Common myeloid progenitor, CD34-positive (primary cell): ENCODE measurements around the gene TTLL5.

ENCODE experiments used
- CTCF ChIA-PET: fragments of 350-600 bp; sonication (Branson Sonifier 250); formaldehyde crosslinking; loops from one replicate; lab custom pipeline; 2021; ENCODE audit warnings: antibody characterized with exemption; lab: Charles Lee
- POLR2A ChIA-PET: fragments of 350-600 bp; sonication (Branson Sonifier 250); formaldehyde crosslinking; loops from one replicate; lab custom pipeline; 2021; ENCODE audit warnings: antibody characterized with exemption; lab: Charles Lee
- DNase-seq, 3 donors: peaks; one replicate each; pipeline versions ENCODE4 v3.0.0 to v3.0.0-alpha.2; 2013
- H3K27ac ChIP-seq, 2 experiments: 1 replicate in 1 of 2; 2 replicates in 1 of 2; pipeline ENCODE4 v1.7.0; 2013; ENCODE audit warnings: inconsistent platforms in 2 of 2, low read length in 2 of 2, mild to moderate bottlenecking in 2 of 2, low read depth in 1 of 2, moderate library complexity in 1 of 2; ENCODE audit not compliant: severe bottlenecking in 2 of 2, insufficient read depth in 1 of 2, poor library complexity in 1 of 2
- H3K27me3 ChIP-seq, 5 experiments: replicated peaks in 2 of 5; 1 replicate in 3 of 5; 2 replicates in 2 of 5; pipeline versions ENCODE4 v1.6.1 to v1.7.0; 2013; ENCODE audit warnings: low read length in 4 of 5, mild to moderate bottlenecking in 2 of 5, moderate library complexity in 2 of 5, inconsistent platforms in 1 of 5; ENCODE audit not compliant: insufficient read depth in 5 of 5, control insufficient read depth in 4 of 5
- H3K36me3 ChIP-seq, 4 experiments: 1 replicate in 2 of 4; 2 replicates in 2 of 4; pipeline versions ENCODE4 v1.6.1 to v1.7.0; 2013; ENCODE audit warnings: low read length in 3 of 4, control low read depth in 1 of 4, mild to moderate bottlenecking in 1 of 4; ENCODE audit not compliant: control insufficient read depth in 4 of 4, insufficient read depth in 4 of 4
- H3K4me1 ChIP-seq, 4 experiments: 1 replicate in 3 of 4; 2 replicates in 1 of 4; pipeline versions ENCODE4 v1.6.1 to v1.7.1; 2013; ENCODE audit warnings: low read length in 3 of 4, mild to moderate bottlenecking in 3 of 4, control low read depth in 1 of 4, inconsistent platforms in 1 of 4, moderate library complexity in 1 of 4; ENCODE audit not compliant: control insufficient read depth in 4 of 4, insufficient read depth in 4 of 4; ENCODE audit errors: control extremely low read depth in 1 of 4
- H3K4me3 ChIP-seq, 7 experiments: 1 replicate in 4 of 7; 2 replicates in 3 of 7; pipeline versions ENCODE4 v1.5.1 to v1.7.0; 2013; ENCODE audit warnings: mild to moderate bottlenecking in 7 of 7, low read length in 6 of 7, moderate library complexity in 6 of 7, inconsistent platforms in 2 of 7, low read depth in 2 of 7, control low read depth in 1 of 7; ENCODE audit not compliant: insufficient read depth in 4 of 7, control insufficient read depth in 1 of 7; ENCODE audit errors: extremely low read depth in 1 of 7
- H3K9me3 ChIP-seq, 5 experiments: 1 replicate in 4 of 5; 2 replicates in 1 of 5; pipeline versions ENCODE4 v1.6.1 to v1.7.1; 2013; ENCODE audit warnings: low read length in 4 of 5, mild to moderate bottlenecking in 2 of 5, inconsistent platforms in 1 of 5, low read depth in 1 of 5, moderate library complexity in 1 of 5; ENCODE audit not compliant: control insufficient read depth in 4 of 5, insufficient read depth in 2 of 5; ENCODE audit errors: control extremely low read depth in 1 of 5
- WGBS: methylation state at CpG from one replicate; pipeline ENCODE4 v1.1.5; 2013; ENCODE audit not compliant: insufficient coverage; 5-methylcytosine and 5-hydroxymethylcytosine counted together

TTLL5 gene

DNA sequence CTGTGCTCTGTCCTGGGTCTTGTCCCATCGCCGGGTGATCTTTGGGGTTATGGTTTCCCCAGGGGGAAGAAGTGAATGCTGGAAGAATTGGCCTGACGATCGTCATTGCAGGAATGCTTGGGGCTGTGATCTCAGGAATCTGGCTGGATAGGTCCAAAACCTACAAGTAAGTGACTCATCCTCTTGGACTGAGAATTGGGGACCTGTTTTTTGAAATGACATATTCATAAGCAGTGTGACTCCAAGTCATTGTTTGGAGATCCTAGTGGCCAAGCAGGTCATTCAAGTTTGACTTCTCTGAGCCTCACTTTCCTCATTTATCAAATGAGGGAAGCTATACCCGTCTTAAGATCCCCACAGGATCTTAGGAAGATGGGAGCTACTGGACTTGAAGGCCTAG is 26.2 kb upstream of the TTLL5 start:
- no peaks in the 10 kb centered on the region for H3K4me1 ChIP-seq
- 100% methylated on average over 4 of the region's 5 CpGs for WGBS
- ChIA-PET CTCF (interaction anchor here (1.1 to 1.2 kb wide), 2 partner anchors 21 to 23 kb away, joined by 3 to 4 read pairs; no protein-coding TSS in a partner anchor), POLR2A (no interaction called here)
- no peaks in the 10 kb centered on the region for H3K36me3 ChIP-seq
- no peaks in the 10 kb centered on the region for H3K9me3 ChIP-seq
- no peak overlapping the region for H3K4me3 ChIP-seq
- H3K27ac ChIP-seq = no peak overlapping the region
- DNase-seq = no peak
- H3K27me3 ChIP-seq = no peaks in the 10 kb centered on the region

DNA sequence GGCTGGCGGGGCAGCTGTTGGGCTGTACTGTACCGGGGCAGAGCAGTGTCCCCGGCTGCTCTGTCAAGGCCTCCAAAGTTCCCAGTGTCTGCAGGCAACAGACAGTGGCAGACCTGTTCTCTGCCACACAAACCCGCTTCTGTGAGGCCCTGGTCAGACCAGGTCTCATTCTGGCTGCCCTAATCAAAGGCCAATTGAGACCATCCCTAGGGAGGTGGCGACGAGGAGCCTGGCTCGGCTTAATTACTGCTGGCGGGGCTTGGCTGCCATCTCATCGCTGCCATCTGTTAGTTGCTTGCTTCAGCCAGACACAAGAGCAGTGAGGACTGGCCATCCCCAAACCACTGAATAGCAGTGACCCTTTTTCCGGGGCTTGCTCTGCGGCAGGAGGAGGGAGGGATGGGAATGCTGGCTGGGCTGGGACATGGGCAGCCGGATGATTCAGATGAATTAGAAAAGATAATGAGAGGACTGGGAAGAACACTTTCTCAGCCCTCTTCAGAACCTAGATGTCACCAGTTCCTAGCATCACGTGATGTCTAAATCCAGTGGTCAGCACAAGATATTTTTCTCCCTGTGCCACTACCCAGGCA is 24.9 kb upstream of the TTLL5 start:
- Histone ChIP-seq H3K27ac (no peak overlapping the region), H3K4me1 (no peaks in the 10 kb centered on the region), H3K9me3 (no peaks in the 10 kb centered on the region), H3K27me3 (no peaks in the 10 kb centered on the region), H3K4me3 (no peak overlapping the region), H3K36me3 (peaks cover 0 to under 1% (median 0%) of the 10 kb centered on the region in 4 experiments)
- POLR2A ChIA-PET = no interaction called here
- CTCF ChIA-PET = interaction anchor here (0.9 to 1.1 kb wide), 2 partner anchors 12 to 19 kb away, joined by 4 to 7 read pairs; no protein-coding TSS in a partner anchor
- DNase-seq = no peak
- 96% methylated on average over 12 of the region's 13 CpGs for WGBS

DNA sequence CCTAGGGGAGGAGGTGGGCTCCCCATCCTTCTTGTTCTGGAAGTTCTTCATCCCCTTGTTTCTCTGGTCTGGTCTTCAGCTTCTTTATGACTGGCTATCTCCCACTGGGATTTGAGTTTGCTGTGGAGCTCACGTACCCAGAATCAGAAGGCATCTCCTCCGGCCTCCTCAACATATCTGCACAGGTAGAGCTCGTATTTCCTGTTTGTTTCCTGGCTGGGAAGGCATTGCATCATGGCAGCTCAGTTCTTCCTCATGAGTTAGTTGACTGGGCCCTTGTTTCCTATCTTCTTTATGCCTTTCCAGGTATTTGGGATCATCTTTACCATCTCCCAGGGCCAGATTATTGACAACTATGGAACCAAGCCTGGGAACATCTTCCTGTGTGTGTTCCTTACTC is 20.2 kb upstream of the TTLL5 start:
- no peaks in the 10 kb centered on the region for H3K4me1 ChIP-seq
- WGBS = 96% methylated on average over 3 of the region's 3 CpGs
- CTCF ChIA-PET = no interaction called here

DNA sequence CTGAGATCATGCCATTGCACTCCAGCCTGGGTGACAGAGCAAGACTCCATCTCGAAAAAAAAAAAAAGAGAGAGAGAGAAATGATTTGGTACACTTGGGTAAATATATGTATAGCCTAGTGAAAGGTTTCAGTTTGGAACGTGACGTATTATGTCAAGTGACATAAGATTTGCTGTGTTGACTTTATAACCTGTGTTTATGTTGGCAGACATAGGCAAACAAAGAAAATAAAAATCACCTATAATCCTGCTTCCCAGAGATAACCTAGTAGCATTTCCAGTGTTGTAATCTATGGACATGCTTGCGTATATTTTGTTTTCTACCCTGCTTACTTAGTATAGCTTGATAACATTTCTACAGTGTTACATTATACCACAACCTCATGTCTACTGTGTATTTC is 17.1 kb upstream of the TTLL5 start:
- Histone ChIP-seq H3K27me3 (no peaks in the 10 kb centered on the region), H3K9me3 (no peaks in the 10 kb centered on the region), H3K36me3 (peaks cover 0 to 22% (median 14%) of the 10 kb centered on the region in 4 experiments), H3K27ac (no peak overlapping the region), H3K4me1 (no peaks in the 10 kb centered on the region), H3K4me3 (no peak overlapping the region)
- ChIA-PET POLR2A (no interaction called here), CTCF (no interaction called here)
- no peak for DNase-seq
- no CpG with 5 or more reads among the region's 4 CpGs for WGBS

More for the DNA sequence above, 20.2 kb upstream of the TTLL5 start:
- no peak overlapping the region for H3K4me3 ChIP-seq
- H3K9me3 ChIP-seq = no peaks in the 10 kb centered on the region
- no peaks in the 10 kb centered on the region for H3K27me3 ChIP-seq
- peaks cover 0 to 4% (median 1%) of the 10 kb centered on the region in 4 experiments for H3K36me3 ChIP-seq
- DNase-seq = no peak
- POLR2A ChIA-PET = no interaction called here
- no peak overlapping the region for H3K27ac ChIP-seq

DNA sequence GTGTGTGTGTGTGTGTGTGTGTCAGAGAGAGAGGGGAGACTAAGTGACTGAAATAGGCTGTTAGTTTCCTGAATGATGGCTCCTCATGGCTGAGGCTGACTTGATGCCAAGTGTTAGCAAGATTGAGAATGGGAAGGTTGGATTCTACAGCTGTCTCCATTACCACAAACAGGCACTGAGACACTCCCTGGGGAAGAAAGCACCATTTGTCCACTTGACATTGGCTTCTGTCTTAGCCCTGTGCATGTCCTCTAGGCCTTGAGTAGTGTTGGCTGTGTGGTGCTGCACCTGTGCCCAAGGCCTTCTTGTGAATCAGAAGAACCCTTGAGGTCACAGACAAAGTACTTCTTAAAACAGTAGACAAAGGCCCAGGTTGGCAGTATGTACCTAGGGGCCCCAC is 16.0 kb upstream of the TTLL5 start:
- CTCF ChIA-PET = interaction anchor here (2.6 kb wide), 1 partner anchor 68 kb away, joined by 11 read pairs; no protein-coding TSS in a partner anchor
- Histone ChIP-seq H3K4me3 (no peak overlapping the region), H3K4me1 (no peaks in the 10 kb centered on the region), H3K27me3 (no peaks in the 10 kb centered on the region), H3K36me3 (peaks cover 5 to 33% (median 21%) of the 10 kb centered on the region in 4 experiments), H3K27ac (no peak overlapping the region), H3K9me3 (no peaks in the 10 kb centered on the region)
- POLR2A ChIA-PET = interaction anchor here (0.6 kb wide), 1 partner anchor 313 kb away, joined by 3 read pairs; no protein-coding TSS in a partner anchor
- DNase-seq = no peak

DNA sequence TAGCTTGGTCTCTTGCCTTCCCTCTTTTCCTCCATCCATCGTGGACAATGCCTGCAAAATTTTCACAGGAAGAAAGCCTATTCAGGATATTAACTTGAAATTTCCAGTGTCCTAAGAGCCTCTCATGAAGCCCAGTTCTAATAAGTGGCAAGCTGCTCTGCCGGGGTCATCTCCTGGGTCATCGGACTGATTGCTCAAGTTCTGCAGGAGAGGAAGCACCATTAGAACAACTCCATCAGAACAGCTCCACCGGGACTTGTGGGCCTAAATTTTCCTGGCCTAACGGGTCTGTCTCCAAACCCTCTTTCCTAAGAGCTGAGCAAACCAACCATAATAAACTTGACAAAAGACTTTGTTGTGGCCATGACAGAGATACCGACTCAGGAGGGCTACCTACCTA is 14.3 kb upstream of the TTLL5 start:
- Histone ChIP-seq H3K9me3 (no peaks in the 10 kb centered on the region), H3K4me1 (no peaks in the 10 kb centered on the region), H3K27ac (no peak overlapping the region), H3K4me3 (no peak overlapping the region), H3K36me3 (peaks cover 9 to 47% (median 36%) of the 10 kb centered on the region in 4 experiments), H3K27me3 (no peaks in the 10 kb centered on the region)
- WGBS = 100% methylated on average over 3 of the region's 6 CpGs
- CTCF ChIA-PET = interaction anchor here (0.7 to 2.6 kb wide), 5 partner anchors 9 to 339 kb away, joined by 3 to 11 read pairs (median 3); no protein-coding TSS in a partner anchor
- DNase-seq = no peak
- POLR2A ChIA-PET = no interaction called here

DNA sequence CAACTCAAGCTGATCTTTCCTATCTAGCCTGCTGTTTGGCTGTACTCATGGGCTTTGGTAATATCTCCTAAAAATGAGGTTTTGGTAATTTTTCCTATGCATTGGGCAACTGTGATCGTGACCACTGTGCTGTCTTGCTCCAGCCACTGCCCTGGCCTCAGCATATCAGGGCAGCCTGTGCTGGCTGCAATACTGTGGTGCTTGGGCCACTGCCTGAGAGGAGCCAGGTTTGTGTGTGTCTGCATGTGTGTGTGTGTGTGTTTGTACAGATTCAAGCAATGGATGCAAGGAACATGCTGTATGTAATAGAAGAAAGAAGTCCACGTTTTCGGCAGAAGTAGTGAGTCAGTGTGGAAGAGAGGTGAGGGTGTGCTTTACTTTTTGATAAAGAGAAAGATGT is 13.4 kb upstream of the TTLL5 start:
- no peak overlapping the region for H3K27ac ChIP-seq
- CTCF ChIA-PET = interaction anchor here (0.7 to 2.6 kb wide), 4 partner anchors 50 to 340 kb away, joined by 3 to 11 read pairs (median 3); no protein-coding TSS in a partner anchor

More for the DNA sequence above, 13.4 kb upstream of the TTLL5 start:
- 80% methylated on average over 1 of the region's 3 CpGs for WGBS
- Histone ChIP-seq H3K36me3 (peaks cover 13 to 54% (median 38%) of the 10 kb centered on the region in 4 experiments), H3K27me3 (no peaks in the 10 kb centered on the region), H3K4me1 (no peaks in the 10 kb centered on the region), H3K9me3 (no peaks in the 10 kb centered on the region), H3K4me3 (no peak overlapping the region)
- DNase-seq = no peak
- POLR2A ChIA-PET = no interaction called here
